Dermis microvascular lymphatic vessel endothelial cell (primary cell): Measurements from ENCODE around the gene HEPACAM2. TPM values are rescaled to one million over a fixed set of nuclear protein-coding genes. Genes with fewer than 3 reads are reported as not detected.
A peak's percentile ranks its signal among the peaks of the same experiment; 100 is the strongest.

Experiments used
- DNase-seq, 2 donors: peaks; one replicate each; pipeline versions ENCODE4 v3.0.0 to v3.0.0-alpha.2; 2010; ENCODE audit warnings: low read depth in 2 of 2
- total RNA-seq: library from RNA; depleted of rRNA; stranded (reverse); fragments of >200 nt; gene quantifications from 2 replicates; pipeline ENCODE4 v1.2.1, GENCODE V29; 2014

HEPACAM2 gene
- total RNA-seq, result under 0.01 TPM in 1 of 2 replicates, not detected in the other

GRCh38 chr7:93226310-93226709 lies at the start of gene HEPACAM2:
HEPACAM2 (minus strand) TSS chr7:93226469.
- DNase-seq, result no peak

GRCh38 chr7:93265220-93265619 lies 39.0 kb upstream of the HEPACAM2 start:
- no peak for DNase-seq

- DNase-seq, result no peak
Observed at GRCh38 chr7:93262535-93262934, 36.3 kb upstream of the HEPACAM2 start.

GRCh38 chr7:93258661-93259060 lies 32.4 kb upstream of the HEPACAM2 start:
- DNase-seq, result no peak

DNA sequence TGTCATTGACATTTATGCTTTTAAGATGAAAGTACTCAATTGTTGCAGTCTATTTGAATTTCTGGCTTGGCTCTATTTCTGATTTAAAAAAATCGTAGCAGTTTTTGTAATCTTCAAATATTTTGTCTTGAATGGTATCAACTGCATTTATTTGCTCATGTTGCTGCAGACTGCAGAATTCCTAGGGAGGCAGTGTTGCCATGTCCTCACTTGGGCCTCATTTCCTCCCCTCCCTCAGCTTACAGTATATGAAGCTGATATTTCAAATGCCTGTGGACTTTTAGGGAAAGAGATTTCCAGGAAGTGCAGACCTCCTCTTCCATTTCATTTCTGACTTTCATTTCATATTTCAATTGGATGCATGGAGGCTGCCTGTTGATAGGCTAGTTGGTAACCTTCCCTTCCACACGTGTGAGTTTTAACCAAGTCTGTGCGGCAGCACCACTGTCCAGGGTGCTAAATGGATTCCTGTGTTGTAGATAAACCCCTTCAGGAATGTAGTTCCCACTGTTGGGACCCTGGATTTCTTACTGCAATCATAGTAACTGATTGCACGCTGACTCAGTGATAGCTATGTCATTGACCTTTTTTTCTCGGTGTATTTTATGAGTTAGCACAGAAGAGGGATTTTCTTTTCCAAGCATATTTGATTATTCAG lies 23.4 kb upstream of the HEPACAM2 start:
- DNase-seq, result peak in 1 of 2 donors; percentile 6

GRCh38 chr7:93245525-93246432 lies 19.5 kb upstream of the HEPACAM2 start:
- peak; percentile 30 to 43 for DNase-seq

DNA sequence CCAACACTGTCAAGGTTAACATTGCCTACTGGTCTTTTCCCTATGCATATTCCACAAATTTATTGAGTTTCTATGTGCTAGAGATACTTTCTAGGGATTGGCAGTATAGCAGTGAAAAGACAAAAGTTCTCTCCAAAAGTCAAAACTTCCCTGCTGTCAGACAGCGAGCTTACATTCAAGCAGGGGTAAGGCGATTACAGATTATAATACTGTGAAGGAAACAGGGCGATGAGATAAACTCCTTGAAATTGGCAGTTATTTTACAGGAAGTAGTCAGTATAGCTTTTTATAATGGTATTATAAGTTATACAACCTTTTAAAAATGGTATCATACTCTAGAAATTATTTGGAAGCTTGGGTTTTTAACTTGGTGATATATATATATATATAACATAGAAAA lies 15.8 kb upstream of the HEPACAM2 start:
- no peak for DNase-seq

GRCh38 chr7:93239824-93240223 lies 13.6 kb upstream of the HEPACAM2 start:
- no peak for DNase-seq

GRCh38 chr7:93238748-93239147 lies 12.5 kb upstream of the HEPACAM2 start:
- DNase-seq, result no peak

GRCh38 chr7:93238131-93238530 lies 11.9 kb upstream of the HEPACAM2 start:
- DNase-seq, result no peak

- no peak for DNase-seq
Observed at GRCh38 chr7:93235541-93235940, 9.3 kb upstream of the HEPACAM2 start.

DNA sequence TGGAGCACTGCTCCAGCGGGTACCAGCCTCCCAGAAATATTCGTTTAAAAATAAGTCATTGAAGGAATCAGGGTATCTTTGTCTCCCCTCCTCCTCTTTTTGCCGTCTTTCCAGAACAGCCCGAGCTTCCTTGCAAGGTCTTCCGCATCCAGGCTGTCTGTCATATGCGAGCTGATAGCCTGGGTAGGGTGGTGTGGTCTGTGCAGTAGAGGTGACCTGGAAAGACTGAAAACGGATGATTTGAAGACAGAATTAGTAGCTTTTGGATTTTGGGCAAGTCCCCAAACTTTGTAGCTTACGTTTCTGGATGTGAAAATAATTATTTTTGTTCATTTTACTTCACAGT lies 6.4 kb upstream of the HEPACAM2 start:
- DNase-seq, result peak in 1 of 2 donors; percentile 23

- DNase-seq, result peak; percentile 93 to 97
Observed at GRCh38 chr7:93231799-93232672, 5.8 kb upstream of the HEPACAM2 start, which contains the start of gene VPS50. VPS50 (plus strand) TSS chr7:93232366; CDS start chr7:93232468, 102 bp downstream.

GRCh38 chr7:93231259-93231658 lies 5.0 kb upstream of the HEPACAM2 start:
- no peak for DNase-seq

- peak; percentile 59 to 75 for DNase-seq
Observed at GRCh38 chr7:93228302-93228701, 2.0 kb upstream of the HEPACAM2 start.

- DNase-seq, result no peak
Observed at GRCh38 chr7:93219868-93220267, 6.4 kb downstream of the HEPACAM2 start.

- no peak for DNase-seq
Observed at GRCh38 chr7:93218997-93219827, 7.1 kb downstream of the HEPACAM2 start.

- no peak for DNase-seq
Observed at GRCh38 chr7:93212881-93213280, 13.4 kb downstream of the HEPACAM2 start.

GRCh38 chr7:93211228-93211818 lies 14.9 kb downstream of the HEPACAM2 start:
- no peak for DNase-seq

- no peak for DNase-seq
Observed at GRCh38 chr7:93205046-93205445, 21.2 kb downstream of the HEPACAM2 start.
